ENCODE measurements around the gene LMTK2. TPM values are rescaled to one million over a fixed set of nuclear protein-coding genes. Genes with fewer than 3 reads are reported as not detected.

Gene LMTK2
- total RNA-seq, 2 experiments from 2014 or later: 10.2 TPM

GRCh38 chr7:98200364-98200763 is 93.7 kb downstream of the LMTK2 start:
- Mint-ChIP-seq H3K36me3 (ENCODE audit: low read depth) (peaks cover 27% of the 10 kb centered on the region), H3K4me1 (ENCODE audit: low read depth) (peaks cover 47% of the 10 kb centered on the region), H3K9me3 (ENCODE audit: insufficient read depth) (no peaks in the 10 kb centered on the region), H3K27ac (no peak overlapping the region), H3K27me3 (ENCODE audit: low read depth) (no peaks in the 10 kb centered on the region), H3K4me3 (peak overlapping the region; percentile 13)
- ChIA-PET POLR2A (interaction anchor here (0.6 kb wide), 2 partner anchors 12 to 35 kb away, joined by 3 to 5 read pairs; no protein-coding TSS in a partner anchor), CTCF (no interaction called here)
- no peak for ATAC-seq
- peak; percentile 44 for DNase-seq

GRCh38 chr7:98202367-98203195 is 95.9 kb downstream of the LMTK2 start:
- Mint-ChIP-seq H3K9me3 (ENCODE audit: insufficient read depth) (no peaks in the 10 kb centered on the region), H3K4me1 (ENCODE audit: low read depth) (peaks cover 47% of the 10 kb centered on the region), H3K36me3 (ENCODE audit: low read depth) (peaks cover 35% of the 10 kb centered on the region), H3K4me3 (peak overlapping the region; percentile 57), H3K27me3 (ENCODE audit: low read depth) (no peaks in the 10 kb centered on the region), H3K27ac (peak overlapping the region; percentile 88)
- ChIA-PET CTCF (interaction anchor here (1.2 to 3.2 kb wide), 2 partner anchors 48 to 181 kb away, joined by 9 to 15 read pairs; no protein-coding TSS in a partner anchor), POLR2A (interaction anchor here (0.6 to 2.1 kb wide), 5 partner anchors 10 to 71 kb away, joined by 3 to 10 read pairs (median 5); partner anchors contain the start of gene TECPR1)
- peak; percentile 88 for DNase-seq
- ATAC-seq: peak; percentile 89

- Mint-ChIP-seq H3K4me3 (no peak overlapping the region), H3K9me3 (ENCODE audit: insufficient read depth) (no peaks in the 10 kb centered on the region), H3K27me3 (ENCODE audit: low read depth) (no peaks in the 10 kb centered on the region), H3K36me3 (ENCODE audit: low read depth) (peaks cover 33% of the 10 kb centered on the region), H3K4me1 (ENCODE audit: low read depth) (peaks cover 47% of the 10 kb centered on the region), H3K27ac (no peak overlapping the region)
- ChIA-PET CTCF (interaction anchor here (1.2 to 3.2 kb wide), 4 partner anchors 38 to 182 kb away, joined by 3 to 15 read pairs (median 6); no protein-coding TSS in a partner anchor), POLR2A (interaction anchor here (0.6 to 2.1 kb wide), 5 partner anchors 9 to 72 kb away, joined by 3 to 10 read pairs (median 5); partner anchors contain the start of gene TECPR1)
- DNase-seq (no peak), ATAC-seq (no peak)
Observed at GRCh38 chr7:98203261-98203963, 96.8 kb downstream of the LMTK2 start.

GRCh38 chr7:98203964-98204605 is 97.4 kb downstream of the LMTK2 start:
- Mint-ChIP-seq H3K4me1 (ENCODE audit: low read depth) (peaks cover 47% of the 10 kb centered on the region), H3K9me3 (ENCODE audit: insufficient read depth) (no peaks in the 10 kb centered on the region), H3K27ac (no peak overlapping the region), H3K36me3 (ENCODE audit: low read depth) (peaks cover 31% of the 10 kb centered on the region), H3K4me3 (no peak overlapping the region), H3K27me3 (ENCODE audit: low read depth) (no peaks in the 10 kb centered on the region)
- DNase-seq (no peak), ATAC-seq (no peak)
- ChIA-PET CTCF (interaction anchor here (1.3 to 3.2 kb wide), 3 partner anchors 39 to 183 kb away, joined by 3 to 15 read pairs (median 4); no protein-coding TSS in a partner anchor), POLR2A (interaction anchor here (1.9 to 2.1 kb wide), 2 partner anchors 9 to 47 kb away, joined by 6 to 10 read pairs; partner anchors contain the start of gene TECPR1)

GRCh38 chr7:98204670-98205069 is 98.0 kb downstream of the LMTK2 start:
- Mint-ChIP-seq H3K9me3 (ENCODE audit: insufficient read depth) (no peaks in the 10 kb centered on the region), H3K27ac (no peak overlapping the region), H3K4me1 (ENCODE audit: low read depth) (peaks cover 45% of the 10 kb centered on the region), H3K36me3 (ENCODE audit: low read depth) (peaks cover 28% of the 10 kb centered on the region), H3K27me3 (ENCODE audit: low read depth) (no peaks in the 10 kb centered on the region), H3K4me3 (no peak overlapping the region)
- ATAC-seq (no peak), DNase-seq (no peak)
- POLR2A ChIA-PET: no interaction called here
- CTCF ChIA-PET: interaction anchor here (1.3 to 1.4 kb wide), 2 partner anchors 39 to 46 kb away, joined by 3 to 4 read pairs; no protein-coding TSS in a partner anchor

GRCh38 chr7:98205162-98205845 is 98.6 kb downstream of the LMTK2 start:
- Mint-ChIP-seq H3K9me3 (ENCODE audit: insufficient read depth) (no peaks in the 10 kb centered on the region), H3K36me3 (ENCODE audit: low read depth) (peaks cover 26% of the 10 kb centered on the region), H3K27me3 (ENCODE audit: low read depth) (no peaks in the 10 kb centered on the region), H3K4me3 (no peak overlapping the region), H3K27ac (no peak overlapping the region), H3K4me1 (ENCODE audit: low read depth) (peaks cover 41% of the 10 kb centered on the region)
- ATAC-seq (no peak), DNase-seq (no peak)
- ChIA-PET CTCF (no interaction called here), POLR2A (no interaction called here)

- CTCF ChIA-PET: no interaction called here
- DNase-seq: no peak
- H3K36me3 Mint-ChIP-seq (ENCODE audit: low read depth): peaks cover 26% of the 10 kb centered on the region
- H3K4me3 Mint-ChIP-seq: no peak overlapping the region
- peaks cover under 1% of the 10 kb centered on the region for H3K27me3 Mint-ChIP-seq (ENCODE audit: low read depth)
- no peak overlapping the region for H3K27ac Mint-ChIP-seq
- peaks cover 28% of the 10 kb centered on the region for H3K4me1 Mint-ChIP-seq (ENCODE audit: low read depth)
- POLR2A ChIA-PET: no interaction called here
- no peaks in the 10 kb centered on the region for H3K9me3 Mint-ChIP-seq (ENCODE audit: insufficient read depth)
- ATAC-seq: no peak
Observed at GRCh38 chr7:98206451-98207330, 100.0 kb downstream of the LMTK2 start.

- H3K36me3 Mint-ChIP-seq (ENCODE audit: low read depth): peaks cover 19% of the 10 kb centered on the region
- no peak for DNase-seq
- ChIA-PET CTCF (no interaction called here), POLR2A (no interaction called here)
- H3K4me3 Mint-ChIP-seq: no peak overlapping the region
- peaks cover 4% of the 10 kb centered on the region for H3K27me3 Mint-ChIP-seq (ENCODE audit: low read depth)
- no peak overlapping the region for H3K27ac Mint-ChIP-seq
- ATAC-seq: no peak
- H3K4me1 Mint-ChIP-seq (ENCODE audit: low read depth): peaks cover 8% of the 10 kb centered on the region
- no peaks in the 10 kb centered on the region for H3K9me3 Mint-ChIP-seq (ENCODE audit: insufficient read depth)
Observed at GRCh38 chr7:98209166-98209920, 102.7 kb downstream of the LMTK2 start.

GRCh38 chr7:98210513-98211220 is 104.0 kb downstream of the LMTK2 start:
- DNase-seq (no peak), ATAC-seq (no peak)
- peaks cover 5% of the 10 kb centered on the region for H3K4me1 Mint-ChIP-seq (ENCODE audit: low read depth)
- H3K9me3 Mint-ChIP-seq (ENCODE audit: insufficient read depth): no peaks in the 10 kb centered on the region
- peaks cover 4% of the 10 kb centered on the region for H3K27me3 Mint-ChIP-seq (ENCODE audit: low read depth)
- POLR2A ChIA-PET: no interaction called here
- peaks cover 10% of the 10 kb centered on the region for H3K36me3 Mint-ChIP-seq (ENCODE audit: low read depth)
- no peak overlapping the region for H3K27ac Mint-ChIP-seq
- CTCF ChIA-PET: no interaction called here
- H3K4me3 Mint-ChIP-seq: no peak overlapping the region

GRCh38 chr7:98211221-98211675 is 104.6 kb downstream of the LMTK2 start, which contains the start of gene BHLHA15:
Gene BHLHA15, plus strand, starts transcription at chr7:98211439. Its CDS starts 871 bp downstream, at chr7:98212310.
- peak within 1 kb of the TSS; percentile 38 for H3K4me3 Mint-ChIP-seq
- ChIA-PET CTCF (no interaction called here), POLR2A (no interaction called here)
- H3K4me1 Mint-ChIP-seq (ENCODE audit: low read depth): peaks cover 5% of the 10 kb centered on the region
- H3K27ac Mint-ChIP-seq: no peak within 1 kb of the TSS
- DNase-seq: no peak
- H3K27me3 Mint-ChIP-seq (ENCODE audit: low read depth): peaks cover 4% of the 10 kb centered on the region
- ATAC-seq: peak; percentile 38
- no peaks in the 10 kb centered on the region for H3K9me3 Mint-ChIP-seq (ENCODE audit: insufficient read depth)
- peaks cover 5% of the 10 kb centered on the region for H3K36me3 Mint-ChIP-seq (ENCODE audit: low read depth)
